CD4-positive, alpha-beta memory T cell (primary cell): ENCODE results near the gene KRT38. TPM values are rescaled to one million over a fixed set of nuclear protein-coding genes. Genes with fewer than 3 reads are reported as not detected.

Experiments
- CTCF ChIA-PET: fragments of 350-600 bp; sonication (Branson Sonifier 250); formaldehyde crosslinking; loops from one replicate; lab custom pipeline; 2021; ENCODE audit warnings: inconsistent platforms; ENCODE audit not compliant: partially characterized antibody; lab: Charles Lee
- POLR2A ChIA-PET: fragments of 350-600 bp; sonication (Branson Sonifier 250); formaldehyde crosslinking; loops from one replicate; lab custom pipeline; 2021; ENCODE audit not compliant: partially characterized antibody; lab: Charles Lee
- DNase-seq, 5 donors: peaks; one replicate each; pipeline versions ENCODE4 v3.0.0 to v3.0.0-alpha.2; 2020 to 2022; ENCODE audit warnings: mixed read lengths in 1 of 5
- H3K27ac ChIP-seq: one replicate; pipeline ENCODE4 v1.7.0; 2013; ENCODE audit warnings: low read depth, low read length
- H3K27me3 ChIP-seq: 2 replicates; pipeline ENCODE4 v1.7.0; 2013; ENCODE audit warnings: mild to moderate bottlenecking, low read length, moderate library complexity; ENCODE audit not compliant: insufficient read depth
- H3K36me3 ChIP-seq: 2 replicates; pipeline ENCODE4 v1.7.0; 2013; ENCODE audit warnings: mild to moderate bottlenecking, low read length, moderate library complexity; ENCODE audit not compliant: insufficient read depth
- H3K4me1 ChIP-seq: 2 replicates; pipeline ENCODE4 v1.7.0; 2013; ENCODE audit warnings: mild to moderate bottlenecking, low read length, moderate library complexity; ENCODE audit not compliant: insufficient read depth
- H3K4me3 ChIP-seq, 2 donors: one replicate each; pipeline ENCODE4 v1.7.0; 2013; ENCODE audit warnings: low read length in 2 of 2, mild to moderate bottlenecking in 1 of 2
- H3K9me3 ChIP-seq, 2 donors: one replicate each; pipeline ENCODE4 v1.7.0; 2013; ENCODE audit warnings: low read length in 2 of 2, control low read depth in 1 of 2; ENCODE audit not compliant: control insufficient read depth in 1 of 2
- H3K27ac Mint-ChIP-seq, 7 donors: one replicate each; pipeline ENCODE4 v1.8.0; 2020 to 2021; ENCODE audit warnings: mixed read lengths in 7 of 7, mild to moderate bottlenecking in 6 of 7, inconsistent platforms in 3 of 7, moderate library complexity in 3 of 7
- H3K27me3 Mint-ChIP-seq, 2 donors: one replicate each; pipeline ENCODE4 v1.8.0; 2020 to 2021; ENCODE audit warnings: mixed read lengths in 2 of 2
- H3K36me3 Mint-ChIP-seq, 2 donors: one replicate each; pipeline ENCODE4 v1.8.0; 2020 to 2021; ENCODE audit warnings: mixed read lengths in 2 of 2, inconsistent platforms in 1 of 2, mild to moderate bottlenecking in 1 of 2
- H3K4me1 Mint-ChIP-seq, 4 donors: one replicate each; pipeline ENCODE4 v1.8.0; 2020 to 2021; ENCODE audit warnings: mixed read lengths in 4 of 4, mild to moderate bottlenecking in 1 of 4
- H3K4me3 Mint-ChIP-seq, 8 donors: one replicate each; pipeline ENCODE4 v1.8.0; 2020 to 2021; ENCODE audit warnings: mixed read lengths in 8 of 8, mild to moderate bottlenecking in 7 of 8, moderate library complexity in 6 of 8, inconsistent platforms in 3 of 8
- H3K9me3 Mint-ChIP-seq, 8 donors: one replicate each; pipeline ENCODE4 v1.8.0; 2020 to 2021; ENCODE audit warnings: mixed read lengths in 8 of 8, mild to moderate bottlenecking in 5 of 8, inconsistent platforms in 3 of 8, moderate library complexity in 1 of 8
- intact Hi-C: fragments of 100-400 bp; cut with micrococcal nuclease; formaldehyde crosslinking; loops from one replicate; pipeline ENCODE4 v1.15.1; 2023
- polyA plus RNA-seq, 2 donors: library from polyadenylated mRNA; unstranded; fragments of 300-500 nt; fragmentation: Illumina TruSeq; gene quantifications; one replicate each; pipeline ENCODE4 v1.2.3, GENCODE V29; 2021
- total RNA-seq, 2 experiments: library from RNA; stranded (reverse); gene quantifications; one replicate each; pipeline ENCODE4 v1.2.3, GENCODE V29; 2021

KRT38 gene
- total and polyA plus RNA-seq, 4 experiments from 2014 or later = not detected

DNA sequence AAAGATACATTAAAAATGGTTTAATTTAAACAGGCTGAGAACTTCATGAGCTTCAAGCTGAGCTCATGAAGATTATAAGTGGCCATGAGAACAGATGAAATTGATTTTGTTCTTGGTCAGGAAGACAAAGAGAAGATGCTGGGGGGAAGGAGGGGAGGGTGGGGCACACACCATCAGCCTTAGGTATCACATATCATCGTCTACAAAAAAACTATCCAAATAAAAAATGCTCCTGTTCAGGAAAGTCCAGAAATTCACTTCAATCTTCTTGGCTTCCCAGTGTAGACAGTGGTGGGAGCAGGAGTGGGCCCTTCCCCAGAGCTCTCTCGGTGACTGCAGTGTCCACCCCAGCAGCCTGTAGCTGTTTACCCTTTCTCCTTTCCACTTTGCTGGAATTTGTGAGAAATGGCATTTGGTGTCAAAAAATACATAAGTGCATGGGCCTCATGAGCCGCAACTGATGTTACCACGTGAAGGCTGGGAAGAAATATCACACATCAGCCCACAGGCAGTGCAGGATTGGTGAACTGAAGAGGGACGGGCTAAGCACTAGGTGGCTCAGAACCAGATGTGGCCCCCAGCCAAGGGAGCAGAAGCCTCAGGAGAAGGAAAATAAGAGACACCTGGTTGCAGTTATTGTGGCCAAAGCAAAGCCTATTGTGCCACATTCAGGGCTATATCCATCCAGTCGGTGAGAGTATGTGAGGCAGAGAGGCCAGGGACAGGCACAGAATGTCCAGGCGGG lies 22.5 kb downstream of the KRT38 start:
- Mint-ChIP-seq H3K9me3 (no peaks in the 10 kb centered on the region), H3K36me3 (no peaks in the 10 kb centered on the region), H3K27me3 (no peaks in the 10 kb centered on the region), H3K4me3 (no peak overlapping the region), H3K4me1 (peaks cover 10 to 24% (median 13%) of the 10 kb centered on the region in 4 donors), H3K27ac (peak overlapping the region in 2 of 7 donors; percentile 31 to 43)
- Histone ChIP-seq H3K4me1 (peaks cover 6% of the 10 kb centered on the region), H3K9me3 (no peaks in the 10 kb centered on the region), H3K4me3 (no peak overlapping the region), H3K27ac (no peak overlapping the region), H3K36me3 (no peaks in the 10 kb centered on the region), H3K27me3 (no peaks in the 10 kb centered on the region)
- intact Hi-C loops = no loop called here
- DNase-seq = no peak
- POLR2A ChIA-PET = no interaction called here
- CTCF ChIA-PET = interaction anchor here (0.9 to 1.7 kb wide), 3 partner anchors 10 to 66 kb away, joined by 3 to 5 read pairs (median 5); no protein-coding TSS in a partner anchor

DNA sequence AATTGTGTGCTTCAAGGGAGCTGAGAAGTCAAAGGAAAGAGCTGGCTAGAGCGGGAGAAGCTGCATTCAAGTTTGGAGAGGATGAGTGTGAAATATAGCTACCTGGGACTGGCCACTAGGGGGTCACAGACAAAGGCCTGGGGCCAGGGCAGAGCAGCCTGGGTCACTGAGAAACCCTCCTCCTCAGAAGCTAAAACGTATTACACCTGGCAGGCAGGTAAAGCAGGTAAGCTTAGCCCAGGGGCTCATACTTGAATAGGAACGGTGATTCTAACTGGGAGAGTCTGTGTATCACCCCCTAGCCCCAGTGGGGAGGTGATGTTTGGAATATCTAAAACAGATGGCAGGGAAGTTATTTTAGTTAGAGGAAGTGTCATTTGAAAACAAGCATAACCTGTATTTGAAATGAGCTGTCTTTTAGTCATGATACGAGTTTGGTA lies 23.2 kb downstream of the KRT38 start:
- Histone ChIP-seq H3K27me3 (no peaks in the 10 kb centered on the region), H3K4me1 (peaks cover 6% of the 10 kb centered on the region), H3K36me3 (no peaks in the 10 kb centered on the region), H3K4me3 (no peak overlapping the region), H3K27ac (no peak overlapping the region), H3K9me3 (no peaks in the 10 kb centered on the region)
- Mint-ChIP-seq H3K9me3 (no peaks in the 10 kb centered on the region), H3K4me1 (peaks cover 10 to 19% (median 13%) of the 10 kb centered on the region in 4 donors), H3K27me3 (peaks cover 0 to 2% of the 10 kb centered on the region in 2 donors), H3K4me3 (no peak overlapping the region), H3K36me3 (no peaks in the 10 kb centered on the region), H3K27ac (peak overlapping the region in 4 of 7 donors; percentile 26 to 70 (median 40))
- CTCF ChIA-PET = interaction anchor here (0.9 to 1.7 kb wide), 2 partner anchors 10 to 12 kb away, joined by 5 read pairs; no protein-coding TSS in a partner anchor
- DNase-seq = no peak
- POLR2A ChIA-PET = no interaction called here
- intact Hi-C loops = no loop called here

DNA sequence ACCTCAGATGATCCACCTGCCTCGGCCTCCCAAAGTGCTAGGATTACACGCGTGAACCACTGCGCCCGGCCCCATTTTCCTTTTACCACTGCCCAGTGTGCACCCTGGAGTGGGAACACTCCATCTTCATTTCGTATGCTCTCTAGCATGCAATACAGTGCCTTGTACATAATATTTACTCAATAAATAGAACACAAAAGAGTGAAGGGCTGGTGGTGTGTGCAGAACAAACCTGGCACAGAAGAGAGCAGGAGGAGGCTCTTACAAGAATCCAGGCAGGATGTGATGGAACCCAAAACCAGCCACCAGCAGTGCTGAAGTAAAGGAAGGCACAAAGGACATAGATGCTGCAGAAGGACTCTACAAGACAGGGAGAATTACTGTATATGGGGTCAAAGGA lies 23.7 kb downstream of the KRT38 start:
- Histone ChIP-seq H3K27ac (no peak overlapping the region), H3K4me1 (peaks cover 6% of the 10 kb centered on the region), H3K9me3 (no peaks in the 10 kb centered on the region), H3K36me3 (no peaks in the 10 kb centered on the region), H3K27me3 (no peaks in the 10 kb centered on the region), H3K4me3 (no peak overlapping the region)
- Mint-ChIP-seq H3K4me3 (no peak overlapping the region), H3K4me1 (peaks cover 10 to 19% (median 13%) of the 10 kb centered on the region in 4 donors), H3K9me3 (no peaks in the 10 kb centered on the region), H3K27ac (peak overlapping the region in 2 of 7 donors; percentile 47 to 70), H3K36me3 (no peaks in the 10 kb centered on the region), H3K27me3 (peaks cover 0 to 2% of the 10 kb centered on the region in 2 donors)
- POLR2A ChIA-PET = no interaction called here
- no peak for DNase-seq
- intact Hi-C loops = no loop called here
- CTCF ChIA-PET = interaction anchor here (1.7 kb wide), 1 partner anchor 12 kb away, joined by 5 read pairs; no protein-coding TSS in a partner anchor

DNA sequence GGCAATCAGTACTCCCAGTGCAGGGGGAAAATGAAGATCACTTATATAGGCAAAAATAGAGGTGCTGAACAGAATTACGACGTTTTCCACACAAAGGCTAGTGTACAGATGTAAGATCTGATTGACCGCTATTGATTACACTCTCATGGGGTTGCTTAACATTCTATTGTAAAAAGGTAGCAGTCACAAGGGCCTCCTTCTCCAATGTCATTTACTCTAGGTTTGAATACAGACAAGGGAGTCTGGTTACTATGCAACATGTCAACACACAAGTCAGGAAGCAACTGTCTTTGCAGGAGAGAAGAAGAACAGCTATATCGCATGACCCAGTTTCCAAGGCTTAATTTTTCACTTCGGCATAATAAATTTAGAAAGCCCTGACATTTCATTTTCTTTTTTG lies 24.3 kb downstream of the KRT38 start:
- peaks cover 0 to 2% of the 10 kb centered on the region in 2 donors for H3K27me3 Mint-ChIP-seq

DNA sequence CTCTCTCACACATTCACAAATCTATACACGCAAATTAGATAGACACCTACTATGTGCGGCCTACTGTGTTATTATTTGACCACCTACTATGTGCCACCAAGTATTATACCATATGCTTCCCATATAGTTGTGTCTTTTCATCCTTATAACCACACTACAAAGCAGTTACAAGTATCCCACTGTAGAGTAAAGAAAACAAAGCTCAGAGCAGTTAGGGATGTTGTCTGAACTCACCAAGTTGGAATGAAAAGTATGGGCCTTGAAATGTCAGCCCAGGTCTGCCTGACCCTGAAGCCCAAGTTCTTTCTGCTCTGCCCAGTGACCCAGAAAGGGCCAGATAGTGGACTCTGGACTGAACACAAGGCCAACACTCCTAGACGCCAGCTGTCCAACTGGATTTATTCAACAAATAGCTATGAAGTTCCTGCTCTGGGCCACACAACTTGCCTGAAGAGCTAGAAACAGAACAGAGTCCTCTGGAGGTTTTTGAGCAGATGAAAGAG lies 24.9 kb downstream of the KRT38 start:
- Histone ChIP-seq H3K36me3 (no peaks in the 10 kb centered on the region), H3K4me3 (no peak overlapping the region), H3K4me1 (peaks cover 6% of the 10 kb centered on the region), H3K9me3 (no peaks in the 10 kb centered on the region), H3K27ac (no peak overlapping the region), H3K27me3 (no peaks in the 10 kb centered on the region)
- intact Hi-C loops = no loop called here
- no peak for DNase-seq
- ChIA-PET CTCF (no interaction called here), POLR2A (no interaction called here)
- Mint-ChIP-seq H3K36me3 (no peaks in the 10 kb centered on the region), H3K27me3 (peaks cover 0 to 2% of the 10 kb centered on the region in 2 donors), H3K4me3 (no peak overlapping the region), H3K27ac (no peak overlapping the region), H3K4me1 (peaks cover 10 to 19% (median 13%) of the 10 kb centered on the region in 4 donors), H3K9me3 (no peaks in the 10 kb centered on the region)

More for the DNA sequence above, 24.3 kb downstream of the KRT38 start:
- H3K36me3 ChIP-seq = no peaks in the 10 kb centered on the region
- Mint-ChIP-seq H3K4me3 (no peak overlapping the region), H3K4me1 (peaks cover 10 to 19% (median 13%) of the 10 kb centered on the region in 4 donors), H3K36me3 (no peaks in the 10 kb centered on the region), H3K27ac (no peak overlapping the region), H3K9me3 (no peaks in the 10 kb centered on the region)
- no peak overlapping the region for H3K27ac ChIP-seq
- no peaks in the 10 kb centered on the region for H3K9me3 ChIP-seq
- no peaks in the 10 kb centered on the region for H3K27me3 ChIP-seq
- ChIA-PET POLR2A (no interaction called here), CTCF (no interaction called here)
- H3K4me1 ChIP-seq = peaks cover 6% of the 10 kb centered on the region
- no peak for DNase-seq
- intact Hi-C loops = no loop called here
- H3K4me3 ChIP-seq = no peak overlapping the region

DNA sequence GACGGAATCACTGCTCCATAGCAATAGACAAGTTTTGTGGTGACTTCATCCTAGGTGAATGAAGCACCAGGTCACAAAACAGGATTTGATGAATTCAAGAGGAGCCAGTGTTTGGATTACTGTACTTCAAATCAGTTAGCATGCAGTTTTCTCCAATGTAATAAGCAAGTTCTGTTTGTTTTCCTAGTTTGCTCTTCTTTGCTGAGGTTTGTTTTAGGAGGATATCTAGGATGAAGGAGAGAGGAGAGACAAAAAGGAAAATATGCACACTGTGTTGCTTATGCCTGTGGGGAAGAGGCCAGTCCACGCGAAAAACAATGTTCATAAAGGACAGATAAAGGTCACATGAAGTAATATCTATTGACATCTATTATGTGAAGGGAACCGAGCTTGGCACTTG lies 25.4 kb downstream of the KRT38 start:
- ChIA-PET POLR2A (no interaction called here), CTCF (no interaction called here)
- Mint-ChIP-seq H3K4me3 (no peak overlapping the region), H3K36me3 (no peaks in the 10 kb centered on the region), H3K4me1 (peaks cover 10 to 19% (median 13%) of the 10 kb centered on the region in 4 donors), H3K9me3 (no peaks in the 10 kb centered on the region), H3K27me3 (peaks cover 0 to 2% of the 10 kb centered on the region in 2 donors), H3K27ac (peak overlapping the region in 1 of 7 donors; percentile 32)
- H3K36me3 ChIP-seq = no peaks in the 10 kb centered on the region
- no peak overlapping the region for H3K27ac ChIP-seq
- intact Hi-C loops = no loop called here
- no peaks in the 10 kb centered on the region for H3K9me3 ChIP-seq
- H3K4me1 ChIP-seq = peaks cover 6% of the 10 kb centered on the region
- H3K27me3 ChIP-seq = no peaks in the 10 kb centered on the region
- DNase-seq = no peak
- no peak overlapping the region for H3K4me3 ChIP-seq

DNA sequence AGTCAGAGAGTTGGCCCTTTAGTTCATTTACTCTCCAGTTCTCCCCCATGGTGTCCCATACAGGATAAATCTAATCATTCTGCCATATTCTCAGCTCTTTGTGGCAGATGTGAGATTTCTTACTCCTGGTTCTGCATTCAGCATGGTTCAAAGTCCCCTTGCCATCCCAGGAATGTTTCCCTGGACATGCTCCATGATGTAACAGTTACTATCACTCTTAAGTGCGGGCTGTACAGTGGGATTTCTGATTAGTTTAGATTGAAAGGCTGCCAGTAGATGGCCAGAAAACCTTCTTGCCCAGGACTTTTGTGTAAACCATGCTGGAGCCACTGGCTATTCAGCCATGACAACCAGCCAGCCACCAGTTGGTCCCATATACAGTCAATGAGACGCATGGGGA lies 26.8 kb downstream of the KRT38 start:
- no peak overlapping the region for H3K4me3 ChIP-seq
- Mint-ChIP-seq H3K9me3 (no peaks in the 10 kb centered on the region), H3K27me3 (peaks cover 0 to 3% of the 10 kb centered on the region in 2 donors), H3K4me1 (peaks cover 13 to 22% (median 16%) of the 10 kb centered on the region in 4 donors), H3K36me3 (no peaks in the 10 kb centered on the region), H3K27ac (peak overlapping the region in 1 of 7 donors; percentile 9), H3K4me3 (no peak overlapping the region)
- POLR2A ChIA-PET = no interaction called here
- H3K4me1 ChIP-seq = peaks cover 14% of the 10 kb centered on the region
- CTCF ChIA-PET = interaction anchor here (1.1 kb wide), 1 partner anchor 92 kb away, joined by 3 read pairs; no protein-coding TSS in a partner anchor
- intact Hi-C loops = no loop called here
- no peak overlapping the region for H3K27ac ChIP-seq
- H3K9me3 ChIP-seq = no peaks in the 10 kb centered on the region
- H3K27me3 ChIP-seq = no peaks in the 10 kb centered on the region
- no peaks in the 10 kb centered on the region for H3K36me3 ChIP-seq
- no peak for DNase-seq
